PC-9 (cell line): ENCODE measurements around the gene LTBP3.

Source experiments
- EZH2 ChIP-seq: fragments of 200-600 bp; sonication (generic); IDR thresholded peaks from 2 replicates; pipeline ENCODE4 v1.8.0; 2017; ENCODE audit warnings: antibody characterized with exemption, low read depth
- TF ChIP-seq, protein P1 (sequence below): fragments of 200-600 bp; sonication (generic); conservative IDR thresholded peaks from 2 replicates; pipeline ENCODE4 v1.6.1; 2017; ENCODE audit warnings: mixed run types, antibody characterized with exemption, mild to moderate bottlenecking, moderate library complexity

- TF ChIP-seq, protein P1, sequence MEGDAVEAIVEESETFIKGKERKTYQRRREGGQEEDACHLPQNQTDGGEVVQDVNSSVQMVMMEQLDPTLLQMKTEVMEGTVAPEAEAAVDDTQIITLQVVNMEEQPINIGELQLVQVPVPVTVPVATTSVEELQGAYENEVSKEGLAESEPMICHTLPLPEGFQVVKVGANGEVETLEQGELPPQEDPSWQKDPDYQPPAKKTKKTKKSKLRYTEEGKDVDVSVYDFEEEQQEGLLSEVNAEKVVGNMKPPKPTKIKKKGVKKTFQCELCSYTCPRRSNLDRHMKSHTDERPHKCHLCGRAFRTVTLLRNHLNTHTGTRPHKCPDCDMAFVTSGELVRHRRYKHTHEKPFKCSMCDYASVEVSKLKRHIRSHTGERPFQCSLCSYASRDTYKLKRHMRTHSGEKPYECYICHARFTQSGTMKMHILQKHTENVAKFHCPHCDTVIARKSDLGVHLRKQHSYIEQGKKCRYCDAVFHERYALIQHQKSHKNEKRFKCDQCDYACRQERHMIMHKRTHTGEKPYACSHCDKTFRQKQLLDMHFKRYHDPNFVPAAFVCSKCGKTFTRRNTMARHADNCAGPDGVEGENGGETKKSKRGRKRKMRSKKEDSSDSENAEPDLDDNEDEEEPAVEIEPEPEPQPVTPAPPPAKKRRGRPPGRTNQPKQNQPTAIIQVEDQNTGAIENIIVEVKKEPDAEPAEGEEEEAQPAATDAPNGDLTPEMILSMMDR: no peak
- TF ChIP-seq EZH2: no peak
Measured at GRCh38 chr11:65524741-65525545, 33.2 kb downstream of the LTBP3 start, which contains the start of gene SCYL1.
